IPS-18c (cell line): ENCODE data around the gene MAGI2.
"Not testable (repeated sequence)": the region's sequence is repeated elsewhere in the genome, so short reads cannot be mapped to it uniquely, and the experiment has no call there.

ENCODE experiments used
- H3K4me3 ChIP-seq: 2 replicates; pipeline ENCODE4 v1.7.0; 2013; ENCODE audit warnings: low read depth, mild to moderate bottlenecking, low read length, moderate library complexity; ENCODE audit not compliant: insufficient read depth
- H3K9me3 ChIP-seq: one replicate; pipeline ENCODE4 v1.6.1; 2013; ENCODE audit warnings: mild to moderate bottlenecking, low read length, moderate library complexity; ENCODE audit not compliant: control insufficient read depth, insufficient read depth

Gene MAGI2

GRCh38 chr7:78011642-78012041 lies 1441.8 kb downstream of the MAGI2 start:
- H3K9me3 ChIP-seq = no peaks in the 10 kb centered on the region
- H3K4me3 ChIP-seq = no peak overlapping the region

DNA sequence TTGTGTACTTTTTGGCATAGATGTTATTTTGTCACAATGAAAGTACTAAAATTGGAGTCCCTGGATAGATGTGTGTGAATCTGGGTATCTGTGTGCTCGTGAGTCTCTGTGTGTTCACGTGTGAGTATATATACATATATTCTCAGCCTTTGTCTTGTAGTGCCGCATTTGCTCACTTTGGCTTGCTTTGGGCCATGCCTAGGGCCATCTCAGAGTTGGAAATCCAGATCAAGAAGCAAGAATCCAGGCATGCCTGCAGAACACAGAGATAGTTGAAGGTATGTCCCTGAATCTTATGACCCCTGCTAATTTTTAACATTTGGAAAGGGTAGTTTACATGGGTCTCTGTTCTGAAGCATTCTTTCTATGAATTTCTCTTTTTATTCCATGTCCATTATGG lies 1446.2 kb downstream of the MAGI2 start:
- H3K4me3 ChIP-seq = no peak overlapping the region

DNA sequence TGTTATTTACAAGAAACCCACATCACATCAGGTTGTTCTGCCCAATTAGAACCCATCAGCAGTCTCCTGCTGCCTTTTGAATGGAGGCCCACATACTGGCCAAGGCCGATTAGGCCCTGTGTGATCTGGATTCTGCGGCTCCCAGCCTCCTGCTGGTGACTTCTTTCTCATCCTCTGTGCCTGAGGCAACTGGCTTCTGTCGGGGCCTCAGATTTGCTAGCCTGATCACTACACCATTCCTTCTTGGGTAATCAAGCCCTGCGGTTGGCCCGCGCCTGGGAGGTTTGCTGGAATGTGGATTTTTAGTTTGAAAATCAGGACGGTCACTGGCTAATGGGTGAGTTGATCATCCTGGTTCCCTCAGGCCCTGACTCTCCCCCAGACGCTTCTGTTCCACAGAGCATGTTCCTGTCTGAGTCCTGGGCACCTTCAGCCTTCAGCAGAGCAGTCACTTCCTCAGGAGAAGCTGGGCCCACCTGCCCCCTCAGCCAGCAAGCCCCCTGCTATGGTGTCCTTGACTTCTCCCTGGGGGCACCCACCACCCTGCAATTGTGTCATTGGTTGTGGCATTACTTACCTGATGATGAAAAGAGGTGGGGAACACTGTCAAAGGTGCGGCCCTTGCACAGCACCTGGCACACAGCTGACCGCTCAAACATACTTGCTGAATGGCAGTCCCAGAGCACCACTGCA lies 1447.3 kb downstream of the MAGI2 start:
- Histone ChIP-seq H3K9me3 (peaks cover 4% of the 10 kb centered on the region), H3K4me3 (no peak overlapping the region)

More for the DNA sequence above, 1446.2 kb downstream of the MAGI2 start:
- H3K9me3 ChIP-seq = peaks cover 4% of the 10 kb centered on the region

DNA sequence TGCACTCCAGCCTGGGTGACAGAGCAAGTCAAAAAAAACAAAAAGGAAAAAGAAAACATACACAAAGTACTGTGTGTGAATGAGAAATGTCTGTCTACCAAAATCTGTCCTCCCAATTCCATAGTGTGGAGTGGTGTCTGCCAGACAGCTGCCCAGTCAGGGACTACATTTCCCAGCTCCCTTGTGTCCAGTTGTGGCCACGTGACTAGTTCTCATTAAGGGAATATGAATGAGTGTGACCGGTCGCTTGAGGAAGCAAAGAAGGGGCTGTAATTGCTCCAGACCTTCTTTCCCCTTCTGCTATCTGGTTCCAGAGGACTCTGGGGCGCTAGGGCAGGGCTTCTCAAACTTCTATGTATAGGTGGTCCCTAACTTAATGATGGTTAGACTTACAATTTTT lies 1450.8 kb downstream of the MAGI2 start:
- Histone ChIP-seq H3K9me3 (peaks cover 4% of the 10 kb centered on the region), H3K4me3 (no peak overlapping the region)

GRCh38 chr7:78002021-78002420 lies 1451.4 kb downstream of the MAGI2 start:
- Histone ChIP-seq H3K9me3 (peaks cover 4% of the 10 kb centered on the region), H3K4me3 (no peak overlapping the region)

GRCh38 chr7:77999168-77999567 lies 1454.3 kb downstream of the MAGI2 start:
- H3K4me3 ChIP-seq, H3K9me3 ChIP-seq: not testable (repeated sequence)

- Histone ChIP-seq H3K4me3 (no peak overlapping the region), H3K9me3 (no peaks in the 10 kb centered on the region)
These were observed 1457.8 kb downstream of the MAGI2 start for GRCh38 chr7:77995717-77996116.

- H3K4me3 ChIP-seq = no peak overlapping the region
- no peaks in the 10 kb centered on the region for H3K9me3 ChIP-seq
These were observed 1459.6 kb downstream of the MAGI2 start for GRCh38 chr7:77993838-77994237.

DNA sequence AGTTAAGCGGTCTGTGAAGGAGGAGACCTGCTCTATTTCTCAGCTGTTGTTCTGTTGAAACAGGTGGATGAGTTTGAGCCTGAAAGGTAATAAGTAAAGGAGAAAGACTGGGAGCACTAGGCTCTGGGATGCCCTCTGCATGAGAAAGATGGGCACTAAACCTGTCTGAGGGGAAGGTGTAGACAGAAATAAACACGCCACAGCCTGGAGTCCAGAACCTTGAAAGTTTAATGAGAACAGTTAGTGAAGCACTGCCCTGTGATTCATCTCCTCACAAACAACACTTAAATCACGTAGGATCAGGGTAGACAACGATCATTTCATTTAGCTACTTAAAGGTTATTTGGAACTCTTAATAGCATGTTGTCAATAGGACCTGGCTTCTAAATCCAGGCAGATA lies 1461.8 kb downstream of the MAGI2 start:
- Histone ChIP-seq H3K4me3 (no peak overlapping the region), H3K9me3 (no peaks in the 10 kb centered on the region)

DNA sequence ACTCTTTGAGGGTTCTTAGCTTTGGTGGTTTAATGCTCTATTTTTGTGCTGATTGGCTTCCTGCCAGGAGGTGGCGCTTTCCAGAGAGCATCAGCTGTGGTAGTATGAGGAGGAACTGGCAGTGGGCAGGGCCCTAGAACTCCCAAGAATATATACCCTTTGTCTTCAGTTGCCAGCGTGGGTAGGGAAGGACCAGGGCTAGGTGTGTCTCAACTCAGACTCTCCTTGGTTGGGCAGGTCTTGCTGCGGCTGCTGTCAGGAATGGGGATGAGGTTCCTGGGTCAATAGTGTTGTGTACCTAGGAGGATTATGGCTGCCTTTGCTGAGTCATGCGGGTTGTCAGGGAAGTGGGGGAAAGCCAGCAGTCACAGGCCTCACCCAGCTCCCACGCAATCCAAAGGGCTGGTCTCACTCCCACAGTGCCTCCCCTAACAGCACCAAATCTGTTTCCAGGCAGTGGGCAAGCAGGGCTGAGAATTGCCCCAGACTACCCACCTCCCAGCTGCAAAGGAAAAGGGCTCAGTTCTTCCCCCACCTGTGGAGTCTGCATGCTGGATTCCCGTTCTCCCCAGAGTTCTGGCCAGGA lies 1463.4 kb downstream of the MAGI2 start:
- no peaks in the 10 kb centered on the region for H3K9me3 ChIP-seq
- H3K4me3 ChIP-seq = no peak overlapping the region

- no peaks in the 10 kb centered on the region for H3K9me3 ChIP-seq
- no peak overlapping the region for H3K4me3 ChIP-seq
These were observed 1467.5 kb downstream of the MAGI2 start for GRCh38 chr7:77985974-77986339.

DNA sequence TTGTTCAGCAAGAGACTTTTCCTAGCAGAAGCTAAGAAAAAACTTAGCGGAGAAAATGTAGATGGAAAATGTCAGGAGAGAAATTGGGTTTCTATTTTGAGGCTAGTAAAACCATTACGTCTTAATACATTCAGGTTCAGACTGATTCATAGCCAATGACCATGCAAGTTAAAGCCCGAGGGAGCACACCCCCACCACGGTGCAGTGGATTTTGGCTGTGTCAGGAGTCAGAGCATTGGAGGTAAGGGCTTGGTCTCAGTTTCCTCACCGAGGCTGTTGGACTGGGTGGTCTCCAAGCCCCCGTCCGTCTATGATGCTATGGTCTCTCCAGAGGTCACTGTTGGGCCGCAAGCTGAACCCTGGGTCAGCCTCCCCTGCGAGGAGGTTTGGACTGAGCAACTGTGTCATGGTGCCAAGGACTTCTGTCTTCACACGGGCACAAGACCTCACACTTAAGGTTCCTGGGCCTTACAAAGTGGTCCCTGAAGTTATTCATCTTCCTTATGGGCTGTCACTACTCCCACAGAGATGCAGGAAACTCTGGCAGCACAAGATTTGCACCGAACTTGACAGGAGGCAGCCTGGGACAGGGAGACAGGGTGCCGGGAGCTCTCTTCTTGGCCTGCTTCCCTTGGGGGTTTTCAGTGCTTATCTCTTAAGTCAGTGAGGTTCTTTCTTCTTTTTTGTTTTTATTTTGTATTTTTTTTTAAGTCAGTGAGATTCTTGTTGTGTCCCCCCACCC lies 1468.1 kb downstream of the MAGI2 start:
- H3K4me3 ChIP-seq = no peak overlapping the region
- H3K9me3 ChIP-seq = no peaks in the 10 kb centered on the region

DNA sequence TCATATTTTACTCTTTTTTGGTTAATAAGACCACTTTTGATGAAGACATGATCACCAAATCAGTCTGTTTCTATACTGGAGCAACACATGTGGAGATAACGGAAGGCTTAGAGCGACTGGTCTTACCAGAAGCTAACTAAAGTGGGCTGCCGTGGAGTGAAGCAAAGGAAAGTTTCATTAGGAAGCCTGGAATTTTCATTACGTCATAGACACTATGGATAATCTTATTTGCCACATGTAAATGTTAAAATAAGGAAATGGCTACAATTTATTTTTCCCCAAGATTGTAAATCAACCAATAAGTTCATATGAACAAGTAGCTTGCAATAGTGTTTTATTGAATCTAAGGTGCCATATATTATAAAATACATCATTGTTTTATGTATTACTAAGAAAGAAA lies 1469.5 kb downstream of the MAGI2 start:
- H3K4me3 ChIP-seq = no peak overlapping the region
- no peaks in the 10 kb centered on the region for H3K9me3 ChIP-seq

GRCh38 chr7:77982926-77983550 lies 1470.4 kb downstream of the MAGI2 start:
- no peaks in the 10 kb centered on the region for H3K9me3 ChIP-seq
- H3K4me3 ChIP-seq = no peak overlapping the region

- no peaks in the 10 kb centered on the region for H3K9me3 ChIP-seq
- H3K4me3 ChIP-seq = no peak overlapping the region
These were observed 1473.3 kb downstream of the MAGI2 start for GRCh38 chr7:77980087-77980713.

DNA sequence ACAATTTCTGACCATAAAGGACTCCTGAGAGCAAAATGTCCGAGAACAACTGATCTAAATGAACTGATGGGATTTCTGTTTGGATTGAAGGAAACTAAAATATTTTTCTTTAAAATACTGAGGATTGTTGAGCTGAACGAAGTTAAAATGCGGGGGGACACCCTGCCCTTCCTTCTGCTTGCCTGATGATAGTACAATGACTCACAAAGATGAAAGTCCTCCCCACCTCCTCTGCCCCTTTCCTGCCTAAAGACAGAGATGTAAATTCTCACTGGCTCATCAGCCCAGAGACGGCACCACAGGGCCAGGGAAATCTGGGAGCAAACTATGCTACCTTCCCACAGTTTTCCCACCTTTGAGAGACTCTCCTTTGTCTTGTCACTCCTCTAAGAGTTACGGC lies 1474.2 kb downstream of the MAGI2 start:
- H3K4me3 ChIP-seq = no peak overlapping the region
- no peaks in the 10 kb centered on the region for H3K9me3 ChIP-seq

- H3K4me3 ChIP-seq = no peak overlapping the region
- H3K9me3 ChIP-seq = no peaks in the 10 kb centered on the region
These were observed 1477.6 kb downstream of the MAGI2 start for GRCh38 chr7:77975672-77976480.
